Measurements from ENCODE around the gene PAN3.

The PAN3 gene

DNA sequence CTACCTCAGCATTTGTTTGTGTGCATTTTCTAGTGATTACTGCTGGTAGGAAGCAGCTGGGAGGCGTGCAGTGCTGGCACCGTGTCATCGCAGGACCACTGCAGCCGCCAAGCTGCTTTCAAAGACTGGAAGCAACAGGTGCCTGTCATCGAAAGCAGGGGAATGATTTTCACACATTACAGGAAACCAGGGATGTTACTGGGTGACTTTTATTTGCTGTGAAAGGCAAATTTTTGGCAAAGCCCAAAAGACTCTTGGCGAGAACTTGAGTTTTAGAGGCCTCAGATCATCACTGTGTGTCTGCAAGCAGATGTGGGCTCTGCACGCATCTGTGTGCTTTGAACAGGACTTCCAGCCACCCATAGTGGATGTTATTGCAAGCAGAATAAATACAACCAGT lies 180.2 kb downstream of the PAN3 start:
- TF ChIP-seq, protein P1, sequence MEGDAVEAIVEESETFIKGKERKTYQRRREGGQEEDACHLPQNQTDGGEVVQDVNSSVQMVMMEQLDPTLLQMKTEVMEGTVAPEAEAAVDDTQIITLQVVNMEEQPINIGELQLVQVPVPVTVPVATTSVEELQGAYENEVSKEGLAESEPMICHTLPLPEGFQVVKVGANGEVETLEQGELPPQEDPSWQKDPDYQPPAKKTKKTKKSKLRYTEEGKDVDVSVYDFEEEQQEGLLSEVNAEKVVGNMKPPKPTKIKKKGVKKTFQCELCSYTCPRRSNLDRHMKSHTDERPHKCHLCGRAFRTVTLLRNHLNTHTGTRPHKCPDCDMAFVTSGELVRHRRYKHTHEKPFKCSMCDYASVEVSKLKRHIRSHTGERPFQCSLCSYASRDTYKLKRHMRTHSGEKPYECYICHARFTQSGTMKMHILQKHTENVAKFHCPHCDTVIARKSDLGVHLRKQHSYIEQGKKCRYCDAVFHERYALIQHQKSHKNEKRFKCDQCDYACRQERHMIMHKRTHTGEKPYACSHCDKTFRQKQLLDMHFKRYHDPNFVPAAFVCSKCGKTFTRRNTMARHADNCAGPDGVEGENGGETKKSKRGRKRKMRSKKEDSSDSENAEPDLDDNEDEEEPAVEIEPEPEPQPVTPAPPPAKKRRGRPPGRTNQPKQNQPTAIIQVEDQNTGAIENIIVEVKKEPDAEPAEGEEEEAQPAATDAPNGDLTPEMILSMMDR (IDR thresholded peaks at IDR 0.05; ENCODE audit: control insufficient read depth, insufficient read depth, low read depth, low read length, missing control alignments): no peak
- DNase-seq (ENCODE audit: low read depth): no peak
- no peak overlapping the region for H3K4me3 ChIP-seq (ENCODE audit: control insufficient read depth, low read depth, low read length)

DNA sequence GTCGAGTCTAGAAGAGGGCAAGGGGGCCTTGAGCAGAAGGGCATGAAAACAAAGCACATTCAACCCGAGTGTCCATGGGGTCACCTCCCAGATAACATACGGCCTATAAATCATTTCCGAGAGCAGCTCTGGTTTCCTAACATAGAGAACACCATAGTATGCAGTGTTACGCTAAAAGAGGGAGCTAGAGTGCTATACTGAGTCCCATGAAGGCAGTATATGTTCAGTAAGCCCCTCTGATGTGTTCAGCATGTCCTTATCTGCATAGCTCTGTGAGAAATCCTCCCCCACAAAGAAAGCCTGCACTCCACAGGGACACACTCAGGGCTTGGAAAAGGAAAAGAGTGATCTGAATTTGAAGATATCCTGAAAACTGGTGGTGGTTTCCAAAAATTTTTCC lies 181.2 kb downstream of the PAN3 start:
- TF ChIP-seq, protein P1 (IDR thresholded peaks at IDR 0.05; ENCODE audit: control insufficient read depth, insufficient read depth, low read depth, low read length, missing control alignments): no peak
- no peak for DNase-seq (ENCODE audit: low read depth)
- H3K4me3 ChIP-seq (ENCODE audit: control insufficient read depth, low read depth, low read length): no peak overlapping the region

DNA sequence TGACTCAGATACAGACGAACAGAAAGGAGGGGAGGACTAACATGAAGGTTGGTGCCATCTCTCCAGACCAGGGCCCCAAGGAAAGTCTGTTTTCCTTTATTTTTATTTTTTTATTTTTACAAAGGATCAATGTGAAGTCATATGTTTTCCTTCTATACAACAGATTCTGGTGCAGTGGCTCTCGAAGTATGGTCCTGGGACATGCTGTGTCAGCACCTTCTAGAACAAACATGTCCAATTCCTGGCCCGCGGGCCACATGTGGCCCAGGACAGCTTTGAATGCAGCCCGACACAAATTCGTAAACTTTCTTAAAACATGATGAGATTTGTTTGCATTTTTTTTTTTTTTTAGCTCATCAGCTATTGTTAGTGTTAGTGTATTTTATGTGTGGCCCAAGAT lies 181.9 kb downstream of the PAN3 start:
- TF ChIP-seq, protein P1 (IDR thresholded peaks at IDR 0.05; ENCODE audit: control insufficient read depth, insufficient read depth, low read depth, low read length, missing control alignments): no peak
- no peak overlapping the region for H3K4me3 ChIP-seq (ENCODE audit: control insufficient read depth, low read depth, low read length)
- DNase-seq (ENCODE audit: low read depth): no peak

DNA sequence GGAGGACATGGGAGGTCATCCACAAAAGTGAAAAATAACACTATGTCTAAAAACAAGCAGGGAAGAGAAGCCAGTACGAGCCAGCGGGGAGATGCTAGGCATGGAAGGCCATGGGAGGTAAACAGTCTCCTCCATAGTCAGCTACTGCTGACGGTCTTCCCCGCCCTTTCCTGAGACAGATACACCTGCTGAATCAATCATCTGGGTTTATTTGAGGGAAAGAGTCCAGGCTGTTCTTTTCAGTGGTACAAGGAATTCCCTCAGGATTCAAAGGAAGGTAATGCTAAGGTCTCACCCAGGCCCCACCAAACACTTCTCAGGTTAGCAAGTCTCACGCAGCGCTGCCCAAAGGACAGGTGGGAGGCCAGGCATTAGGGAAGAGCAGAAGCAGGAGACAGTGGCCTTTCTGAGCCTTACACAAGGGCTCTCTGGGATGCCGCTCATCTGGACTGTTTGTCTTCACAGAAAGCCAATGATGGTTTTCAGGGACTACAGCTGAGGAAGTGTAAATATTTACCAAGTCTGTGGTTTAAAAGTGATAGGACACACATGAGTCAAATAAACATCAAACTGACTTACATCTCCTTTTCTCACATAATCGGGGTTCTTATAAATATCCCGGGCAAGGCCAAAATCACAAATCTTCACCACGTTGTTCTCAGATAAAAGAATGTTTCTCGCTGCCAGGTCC lies 182.7 kb downstream of the PAN3 start:
- TF ChIP-seq, protein P1 (IDR thresholded peaks at IDR 0.05; ENCODE audit: control insufficient read depth, insufficient read depth, low read depth, low read length, missing control alignments): no peak
- no peak overlapping the region for H3K4me3 ChIP-seq (ENCODE audit: control insufficient read depth, low read depth, low read length)
- no peak for DNase-seq (ENCODE audit: low read depth)

DNA sequence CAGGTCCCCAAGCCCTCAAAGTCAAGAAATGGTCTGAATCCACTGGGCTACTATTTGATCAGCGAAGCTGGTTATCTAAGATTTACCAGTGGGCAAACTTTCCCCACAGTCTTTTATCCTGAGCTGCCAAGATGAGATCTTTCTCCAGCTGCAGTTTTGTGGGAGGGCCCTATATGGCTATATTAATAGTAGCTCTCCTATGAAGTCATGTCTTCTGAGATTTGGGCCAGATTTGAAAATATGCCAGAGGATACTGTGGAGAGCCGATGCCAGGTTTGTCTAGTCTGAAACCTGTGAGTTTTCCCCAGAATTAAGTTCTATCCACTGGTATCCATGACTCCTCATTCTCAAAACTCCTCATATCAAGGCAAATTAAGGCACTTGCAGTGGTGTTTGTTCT lies 183.4 kb downstream of the PAN3 start:
- H3K4me3 ChIP-seq (ENCODE audit: control insufficient read depth, low read depth, low read length): no peak overlapping the region
- no peak for DNase-seq (ENCODE audit: low read depth)
- TF ChIP-seq, protein P1 (IDR thresholded peaks at IDR 0.05; ENCODE audit: control insufficient read depth, insufficient read depth, low read depth, low read length, missing control alignments): no peak

DNA sequence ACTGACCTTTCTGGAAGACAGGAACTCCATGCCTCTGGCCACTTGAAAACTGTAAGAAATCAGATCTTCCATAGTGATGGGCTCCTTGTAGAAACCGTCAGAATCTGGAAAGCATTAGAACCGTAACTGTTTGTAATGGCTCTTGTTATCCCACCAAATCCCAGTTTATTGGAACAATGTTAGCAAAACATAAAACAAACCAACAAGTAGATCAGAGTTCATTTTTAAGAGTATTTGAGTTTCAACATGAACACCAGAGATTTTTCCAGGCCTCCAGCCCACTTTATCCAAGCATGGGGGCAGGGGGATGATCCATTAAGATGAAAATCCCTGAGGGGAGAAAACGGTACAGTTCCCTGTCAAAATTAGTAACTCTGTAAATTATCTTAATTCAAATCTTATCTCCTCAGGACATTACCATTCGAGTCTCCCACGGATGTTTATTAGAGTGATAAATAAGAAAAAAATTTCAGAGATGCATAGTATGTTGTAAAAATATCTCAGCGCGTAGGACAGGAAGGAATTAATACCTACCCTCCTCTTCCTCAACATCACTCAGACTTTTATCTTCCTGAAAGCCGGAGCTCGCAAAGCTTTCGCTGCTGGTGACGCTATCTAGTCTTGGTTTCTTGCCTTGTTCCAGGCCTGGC lies 184.0 kb downstream of the PAN3 start:
- TF ChIP-seq, protein P1 (IDR thresholded peaks at IDR 0.05; ENCODE audit: control insufficient read depth, insufficient read depth, low read depth, low read length, missing control alignments): no peak
- DNase-seq (ENCODE audit: low read depth): peak; percentile 55
- no peak overlapping the region for H3K4me3 ChIP-seq (ENCODE audit: control insufficient read depth, low read depth, low read length)
